ENCODE measurements around the gene TJP1. TPM values are rescaled to one million over a fixed set of nuclear protein-coding genes. Genes with fewer than 3 reads are reported as not detected.
A peak's percentile ranks its signal among the peaks of the same experiment; 100 is the strongest.

TJP1 gene
- total and polyA plus RNA-seq, 9 of the 15 experiments (the other 6 are each of a cell fraction or from before 2014, with no cell fraction given): 9.1 to 39.3 (median 28.0) TPM

DNA sequence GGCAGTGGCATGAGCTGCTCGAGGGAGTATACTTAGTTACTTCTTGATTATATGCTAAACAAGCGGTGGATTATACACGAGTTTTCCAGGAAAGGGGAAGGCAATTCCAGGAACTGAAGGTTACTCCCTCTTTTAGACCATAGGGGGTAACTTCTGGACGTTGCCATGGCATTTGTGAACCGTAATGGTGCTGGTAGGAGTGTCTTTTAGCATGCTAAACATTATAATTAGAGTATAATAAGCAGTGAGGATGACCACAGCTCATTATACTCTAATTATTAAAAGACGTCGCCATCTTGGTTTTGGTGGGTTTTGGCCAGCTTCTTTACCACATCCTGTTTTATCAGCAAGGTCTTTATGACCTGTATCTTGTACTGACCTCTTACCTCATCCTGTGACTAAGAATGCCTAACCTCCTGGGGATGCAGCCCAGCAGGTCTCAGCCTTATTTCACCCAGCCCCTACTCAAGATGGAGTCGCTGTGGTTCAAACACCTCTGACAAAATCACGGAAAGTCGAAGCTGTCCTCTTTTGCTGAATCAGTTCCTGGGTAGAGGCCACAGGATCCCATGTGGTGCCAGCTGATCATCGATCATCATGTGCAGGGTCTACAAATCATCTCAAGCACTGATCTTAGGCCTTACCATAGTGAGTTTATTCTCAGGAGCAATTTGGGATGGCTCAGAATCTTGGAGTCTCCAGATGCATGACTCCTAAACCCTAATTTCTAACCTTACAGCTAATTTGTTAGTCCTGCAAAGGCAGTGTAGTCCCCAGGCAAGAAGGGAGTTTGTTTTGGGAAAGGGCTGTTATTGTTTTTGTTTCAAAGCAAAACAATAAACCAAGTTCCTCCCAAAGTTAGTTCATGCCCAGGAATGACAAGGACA, 149.1 kb downstream of the TJP1 start (continued):
- TF ChIP-seq MECOM (CRISPR knock-in tag; IDR thresholded peaks at IDR 0.05) (peak; percentile 86), ZNF354B (CRISPR knock-in tag; IDR thresholded peaks at IDR 0.05) (peak; percentile 81), NUFIP1 (IDR thresholded peaks at IDR 0.05; ENCODE audit: partially characterized antibody) (no peak), NFE2L1 (tag; IDR thresholded peaks at IDR 0.05; ENCODE audit: borderline replicate concordance, low read depth) (peak; percentile 27; the same call in 1 of the 2 replicates), ZSCAN29 (IDR thresholded peaks at IDR 0.05) (no peak), IFI16 (CRISPR knock-in tag; IDR thresholded peaks at IDR 0.05) (0 out of 2 replicates have a peak, but pooled peaks have one; percentile 26), ZBTB17 (CRISPR knock-in tag; IDR thresholded peaks at IDR 0.05) (peak; percentile 89), PTTG1 (tag; IDR thresholded peaks at IDR 0.05; ENCODE audit: low read depth) (peak; percentile 90), GTF2A2 (tag; IDR thresholded peaks at IDR 0.05) (peak; percentile 86), SMAD3 (CRISPR knock-in tag; conservative IDR thresholded peaks at IDR 0.05) (peak; percentile 99), NFIC (IDR thresholded peaks at IDR 0.05) (no peak), E2F3 (CRISPR knock-in tag; IDR thresholded peaks at IDR 0.05) (peak; percentile 93), ILK (tag; IDR thresholded peaks at IDR 0.05; ENCODE audit: borderline replicate concordance, low read depth) (peak; percentile 84), FOXP1 (CRISPR knock-in tag; IDR thresholded peaks at IDR 0.05) (no peak), GTF2F1 (IDR thresholded peaks at IDR 0.05; ENCODE audit: low read depth, low read length) (no peak), ZFP1 (CRISPR knock-in tag; IDR thresholded peaks at IDR 0.05) (peak; percentile 23; the same call in 1 of the 2 replicates)
- TF ChIP-seq, protein P1, sequence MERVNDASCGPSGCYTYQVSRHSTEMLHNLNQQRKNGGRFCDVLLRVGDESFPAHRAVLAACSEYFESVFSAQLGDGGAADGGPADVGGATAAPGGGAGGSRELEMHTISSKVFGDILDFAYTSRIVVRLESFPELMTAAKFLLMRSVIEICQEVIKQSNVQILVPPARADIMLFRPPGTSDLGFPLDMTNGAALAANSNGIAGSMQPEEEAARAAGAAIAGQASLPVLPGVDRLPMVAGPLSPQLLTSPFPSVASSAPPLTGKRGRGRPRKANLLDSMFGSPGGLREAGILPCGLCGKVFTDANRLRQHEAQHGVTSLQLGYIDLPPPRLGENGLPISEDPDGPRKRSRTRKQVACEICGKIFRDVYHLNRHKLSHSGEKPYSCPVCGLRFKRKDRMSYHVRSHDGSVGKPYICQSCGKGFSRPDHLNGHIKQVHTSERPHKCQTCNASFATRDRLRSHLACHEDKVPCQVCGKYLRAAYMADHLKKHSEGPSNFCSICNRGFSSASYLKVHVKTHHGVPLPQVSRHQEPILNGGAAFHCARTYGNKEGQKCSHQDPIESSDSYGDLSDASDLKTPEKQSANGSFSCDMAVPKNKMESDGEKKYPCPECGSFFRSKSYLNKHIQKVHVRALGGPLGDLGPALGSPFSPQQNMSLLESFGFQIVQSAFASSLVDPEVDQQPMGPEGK (CRISPR knock-in tag; IDR thresholded peaks at IDR 0.05; ENCODE audit: borderline replicate concordance): peak; percentile 93
- TF ChIP-seq, protein P2, sequence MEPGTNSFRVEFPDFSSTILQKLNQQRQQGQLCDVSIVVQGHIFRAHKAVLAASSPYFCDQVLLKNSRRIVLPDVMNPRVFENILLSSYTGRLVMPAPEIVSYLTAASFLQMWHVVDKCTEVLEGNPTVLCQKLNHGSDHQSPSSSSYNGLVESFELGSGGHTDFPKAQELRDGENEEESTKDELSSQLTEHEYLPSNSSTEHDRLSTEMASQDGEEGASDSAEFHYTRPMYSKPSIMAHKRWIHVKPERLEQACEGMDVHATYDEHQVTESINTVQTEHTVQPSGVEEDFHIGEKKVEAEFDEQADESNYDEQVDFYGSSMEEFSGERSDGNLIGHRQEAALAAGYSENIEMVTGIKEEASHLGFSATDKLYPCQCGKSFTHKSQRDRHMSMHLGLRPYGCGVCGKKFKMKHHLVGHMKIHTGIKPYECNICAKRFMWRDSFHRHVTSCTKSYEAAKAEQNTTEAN (CRISPR knock-in tag; IDR thresholded peaks at IDR 0.05): no peak
- TF ChIP-seq, protein P3, sequence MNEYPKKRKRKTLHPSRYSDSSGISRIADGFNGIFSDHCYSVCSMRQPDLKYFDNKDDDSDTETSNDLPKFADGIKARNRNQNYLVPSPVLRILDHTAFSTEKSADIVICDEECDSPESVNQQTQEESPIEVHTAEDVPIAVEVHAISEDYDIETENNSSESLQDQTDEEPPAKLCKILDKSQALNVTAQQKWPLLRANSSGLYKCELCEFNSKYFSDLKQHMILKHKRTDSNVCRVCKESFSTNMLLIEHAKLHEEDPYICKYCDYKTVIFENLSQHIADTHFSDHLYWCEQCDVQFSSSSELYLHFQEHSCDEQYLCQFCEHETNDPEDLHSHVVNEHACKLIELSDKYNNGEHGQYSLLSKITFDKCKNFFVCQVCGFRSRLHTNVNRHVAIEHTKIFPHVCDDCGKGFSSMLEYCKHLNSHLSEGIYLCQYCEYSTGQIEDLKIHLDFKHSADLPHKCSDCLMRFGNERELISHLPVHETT (CRISPR knock-in tag; conservative IDR thresholded peaks at IDR 0.05 in 1 of 2, IDR thresholded peaks at IDR 0.05 in 1 of 2): peak in 1 of 2 experiments; percentile 98; a peak in 2 of 4 replicates
